HG03354 (cell line): ENCODE measurements around the gene GPN3.
"Not testable (repeated sequence)": the region's sequence is repeated elsewhere in the genome, so short reads cannot be mapped to it uniquely, and the experiment has no call there.

Source experiments
- ATAC-seq: cut with Tn5 transposase; IDR thresholded peaks from one replicate; pipeline ENCODE4 v1.9.1; 2021; ENCODE audit warnings: mild to moderate bottlenecking; ENCODE audit not compliant: unreplicated experiment, poor library complexity, severe bottlenecking

Gene GPN3

GRCh38 chr12:110449799-110450497, 18.1 kb downstream of the GPN3 start, which contains the start of gene ARPC3:
Gene ARPC3, minus strand, starts transcription at chr12:110450337. Its CDS starts 77 bp downstream, at chr12:110450260.
- ATAC-seq, result peak; percentile 93

DNA sequence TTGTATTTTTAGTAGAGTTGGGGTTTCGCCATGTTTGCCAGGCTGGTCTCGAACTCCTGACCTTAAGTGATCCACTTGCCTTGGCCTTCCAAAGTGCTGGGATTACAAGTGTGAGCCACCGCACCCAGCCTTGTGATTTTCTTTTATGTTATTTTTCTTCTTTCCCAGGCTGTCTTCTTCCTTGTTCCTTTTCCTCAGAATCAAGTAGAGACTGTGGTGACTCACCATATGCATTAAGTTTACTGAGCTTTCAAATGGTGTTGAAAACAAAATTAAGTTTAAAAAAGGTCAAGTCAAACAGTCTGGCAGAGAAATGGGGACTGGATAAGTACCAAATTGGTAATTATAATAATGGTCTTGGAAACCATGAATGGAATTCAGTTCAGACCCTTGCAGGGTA, 23.6 kb downstream of the GPN3 start:
- ATAC-seq, result no peak

- ATAC-seq, result no peak
These were observed 31.8 kb downstream of the GPN3 start for GRCh38 chr12:110436231-110436630.

GRCh38 chr12:110431957-110432587, 36.0 kb downstream of the GPN3 start:
- ATAC-seq, result no peak

- ATAC-seq, result not testable (repeated sequence)
These were observed 38.4 kb downstream of the GPN3 start for GRCh38 chr12:110429676-110430075.

GRCh38 chr12:110426406-110426805, 41.7 kb downstream of the GPN3 start:
- no peak for ATAC-seq

DNA sequence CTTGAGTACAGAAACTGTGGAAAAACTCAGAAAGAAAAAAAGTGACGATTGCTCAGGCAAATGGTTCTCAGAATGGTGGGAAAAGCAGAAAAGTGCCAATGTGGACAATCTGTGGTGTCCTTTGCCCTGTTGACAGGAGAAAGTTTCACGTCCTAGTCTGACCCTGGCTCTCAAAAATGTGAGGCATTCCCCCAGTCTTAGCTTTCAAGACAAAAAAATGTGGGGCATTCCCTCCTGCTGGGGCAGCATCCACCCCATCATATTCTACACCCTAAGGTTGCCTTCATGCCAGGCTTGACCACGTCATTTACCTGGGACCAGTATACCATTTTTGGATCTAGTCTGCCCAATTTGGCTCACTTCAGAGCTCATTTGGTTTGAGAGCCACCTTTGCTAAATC, 43.8 kb downstream of the GPN3 start:
- ATAC-seq, result no peak

- ATAC-seq, result no peak
These were observed 46.4 kb downstream of the GPN3 start for GRCh38 chr12:110421701-110422100.

GRCh38 chr12:110421159-110421661, 46.8 kb downstream of the GPN3 start:
- ATAC-seq, result no peak

- not testable (repeated sequence) for ATAC-seq
These were observed 47.4 kb downstream of the GPN3 start for GRCh38 chr12:110420644-110421043.

DNA sequence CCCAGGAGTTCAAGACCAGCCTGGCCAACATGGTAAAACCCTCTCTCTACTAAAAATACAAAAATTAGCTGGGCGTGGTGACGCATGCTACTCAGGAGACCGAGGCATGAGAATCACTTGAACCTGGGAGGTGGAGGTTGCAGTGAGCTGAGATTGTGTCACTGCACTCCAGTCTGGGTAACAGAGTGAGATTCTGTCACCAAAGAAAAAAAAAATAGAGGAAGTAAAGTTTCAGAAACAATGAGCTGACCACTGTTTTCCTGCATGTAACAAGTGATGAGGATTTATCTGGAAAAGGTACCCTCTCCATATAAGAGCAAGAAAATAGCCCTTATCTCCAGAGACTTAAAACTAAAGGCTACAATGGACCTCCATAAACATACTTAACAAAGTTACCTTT, 50.9 kb downstream of the GPN3 start:
- ATAC-seq, result not testable (repeated sequence)

DNA sequence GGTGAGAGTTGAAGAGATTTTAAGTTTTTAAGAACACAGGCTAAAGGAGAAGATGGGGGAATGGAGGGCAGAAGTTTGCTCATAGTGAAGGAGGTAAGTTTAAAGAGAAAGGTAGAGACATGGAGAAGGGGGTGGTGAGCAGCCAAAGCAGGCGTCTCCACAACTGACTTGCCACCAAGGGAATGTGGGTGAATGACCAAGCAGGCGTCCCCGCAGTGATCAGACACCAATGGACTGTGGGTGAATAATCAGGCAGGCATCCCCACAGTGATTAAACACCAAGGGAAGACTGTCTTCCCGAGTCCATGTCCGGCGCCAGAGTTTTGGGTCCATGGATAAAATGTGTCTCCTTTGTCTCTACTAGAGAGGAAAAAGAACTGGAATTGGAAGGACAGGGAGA, 58.0 kb downstream of the GPN3 start:
- ATAC-seq, result not testable (repeated sequence)

- not testable (repeated sequence) for ATAC-seq
These were observed 62.9 kb downstream of the GPN3 start for GRCh38 chr12:110405126-110405662.

GRCh38 chr12:110403976-110404682, 63.9 kb downstream of the GPN3 start:
- peak; percentile 44 for ATAC-seq

GRCh38 chr12:110403146-110403975, 64.7 kb downstream of the GPN3 start, which contains the start of gene ANAPC7:
Gene ANAPC7, minus strand, starts transcription at chr12:110403708. Its CDS starts 81 bp downstream, at chr12:110403627.
- ATAC-seq, result peak; percentile 83
